IMR-90 (cell line): ENCODE measurements around the gene TMEM45B. TPM values are rescaled to one million over a fixed set of nuclear protein-coding genes. Genes with fewer than 3 reads are reported as not detected.

Source experiments
- ATAC-seq: fragments of 200-7000 bp; cut with Tn5 transposase; 2 replicates; pipeline ENCODE4 v1.9.1; 2020; ENCODE audit warnings: low read depth, mild to moderate bottlenecking, moderate library complexity
- BruUV-seq: library from RNA; stranded (reverse); fragments of 400-500 nt; replicated peaks from 2 replicates; lab custom pipeline; 2021; lab: Mats Ljungman, UMichigan
- CTCF ChIA-PET: fragments of 300-600 bp; formaldehyde crosslinking; extraction: SDS; loops from one replicate; lab custom pipeline; 2021; ENCODE audit warnings: antibody characterized with exemption; lab: Yijun Ruan, JAX
- POLR2A ChIA-PET: fragments of 300-600 bp; sonication (Branson Sonifier 250); formaldehyde crosslinking; loops from one replicate; lab custom pipeline; 2022; ENCODE audit warnings: antibody characterized with exemption; ENCODE audit not compliant: unreplicated experiment; lab: Charles Lee
- DNase-seq: peaks from one replicate; pipeline ENCODE4 v3.0.0; 2013
- H2AFZ ChIP-seq: replicated peaks from 2 replicates; pipeline ENCODE3; 2013; ENCODE audit warnings: low read length, mild to moderate bottlenecking; ENCODE audit not compliant: poor library complexity
- H2AK5ac ChIP-seq: 2 replicates; pipeline ENCODE4 v1.6.1; 2013; ENCODE audit warnings: low read depth, low read length, inconsistent platforms
- H2AK9ac ChIP-seq: replicated peaks from 2 replicates; pipeline ENCODE3; 2013; ENCODE audit warnings: mild to moderate bottlenecking, low read depth, low read length, moderate library complexity; ENCODE audit not compliant: poor library complexity
- H2BK120ac ChIP-seq: 2 replicates; pipeline ENCODE4 v1.6.1; 2013; ENCODE audit warnings: low read depth, low read length, inconsistent platforms
- H2BK15ac ChIP-seq: 3 replicates; pipeline ENCODE4 v1.6.1; 2013; ENCODE audit warnings: low read depth, low read length, inconsistent platforms
- H2BK20ac ChIP-seq: 2 replicates; pipeline ENCODE4 v1.6.1; 2013; ENCODE audit warnings: low read depth, mild to moderate bottlenecking, inconsistent platforms, low read length, moderate library complexity
- H2BK5ac ChIP-seq: 2 replicates; pipeline ENCODE4 v1.6.1; 2013; ENCODE audit warnings: mild to moderate bottlenecking, low read depth, low read length, inconsistent platforms; ENCODE audit not compliant: poor library complexity, severe bottlenecking
- H3K14ac ChIP-seq: replicated peaks from 2 replicates; pipeline ENCODE4 v1.6.1; 2013; ENCODE audit warnings: low read depth, low read length, inconsistent platforms
- H3K18ac ChIP-seq: 2 replicates; pipeline ENCODE4 v1.6.1; 2013; ENCODE audit warnings: low read depth, low read length, control low read depth
- H3K23ac ChIP-seq: 2 replicates; pipeline ENCODE4 v1.6.1; 2013; ENCODE audit warnings: low read depth, low read length, inconsistent platforms
- H3K27ac ChIP-seq: 2 replicates; pipeline ENCODE4 v1.5.1; 2013; ENCODE audit warnings: mild to moderate bottlenecking, control low read depth, low read length; ENCODE audit not compliant: insufficient read depth
- H3K27me3 ChIP-seq: 2 replicates; pipeline ENCODE4 v1.6.1; 2013; ENCODE audit warnings: low read length; ENCODE audit not compliant: control insufficient read depth, insufficient read depth
- H3K36me3 ChIP-seq: 2 replicates; pipeline ENCODE4 v1.6.1; 2013; ENCODE audit warnings: low read length, mixed read lengths; ENCODE audit not compliant: control insufficient read depth, insufficient read depth
- H3K4ac ChIP-seq: 2 replicates; pipeline ENCODE4 v1.6.1; 2013; ENCODE audit warnings: low read depth, low read length, inconsistent platforms
- H3K4me1 ChIP-seq: 2 replicates; pipeline ENCODE4 v1.6.1; 2013; ENCODE audit warnings: low read length, mixed read lengths; ENCODE audit not compliant: control insufficient read depth, insufficient read depth
- H3K4me2 ChIP-seq: 2 replicates; pipeline ENCODE4 v1.6.1; 2013; ENCODE audit warnings: low read depth, mild to moderate bottlenecking, control low read depth, low read length, moderate library complexity
- H3K4me3 ChIP-seq: 2 replicates; pipeline ENCODE4 v1.5.1; 2013; ENCODE audit warnings: low read depth, mild to moderate bottlenecking, control low read depth, low read length, moderate library complexity; ENCODE audit not compliant: insufficient read depth
- H3K56ac ChIP-seq: 2 replicates; pipeline ENCODE4 v1.6.1; 2013; ENCODE audit warnings: low read length, inconsistent platforms; ENCODE audit not compliant: insufficient read depth; ENCODE audit errors: extremely low read depth
- H3K79me1 ChIP-seq, 2 experiments: 2 replicates each; pipeline ENCODE4 v1.6.1; 2013; ENCODE audit warnings: low read length in 2 of 2, inconsistent platforms in 1 of 2, low read depth in 1 of 2
- H3K9ac ChIP-seq: 2 replicates; pipeline ENCODE4 v1.6.1; 2013; ENCODE audit warnings: low read depth, low read length, control low read depth
- H3K9me1 ChIP-seq: 2 replicates; pipeline ENCODE4 v1.6.1; 2013; ENCODE audit warnings: low read length, inconsistent platforms; ENCODE audit not compliant: insufficient read depth
- H3K9me3 ChIP-seq: 2 replicates; pipeline ENCODE4 v1.6.1; 2013; ENCODE audit warnings: low read length; ENCODE audit not compliant: control insufficient read depth, insufficient read depth
- H4K20me1 ChIP-seq: 2 replicates; pipeline ENCODE4 v1.6.1; 2013; ENCODE audit warnings: low read length, inconsistent platforms; ENCODE audit not compliant: insufficient read depth
- H4K5ac ChIP-seq: 2 replicates; pipeline ENCODE4 v1.6.1; 2013; ENCODE audit warnings: mild to moderate bottlenecking, low read depth, low read length, control low read depth
- H4K8ac ChIP-seq, 2 experiments: 2 replicates each; pipeline ENCODE4 v1.6.1; 2013; ENCODE audit warnings: low read depth in 2 of 2, low read length in 2 of 2, control low read depth in 1 of 2, inconsistent platforms in 1 of 2
- H4K91ac ChIP-seq: 2 replicates; pipeline ENCODE4 v1.6.1; 2013; ENCODE audit warnings: low read depth, low read length, inconsistent platforms; ENCODE audit not compliant: insufficient read depth
- BHLHE40 ChIP-seq: fragments of 150-350 bp; IDR thresholded peaks from 2 replicates; pipeline ENCODE4 v1.6.1; 2016; ENCODE audit warnings: mild to moderate bottlenecking, low read depth, low read length
- CEBPB ChIP-seq: IDR thresholded peaks from 2 replicates; pipeline ENCODE4 v1.6.1; 2012; ENCODE audit warnings: low read depth, low read length, improper control_type of control experiment
- CHD1 ChIP-seq: IDR thresholded peaks from 2 replicates; pipeline ENCODE4 v1.6.1; 2012; ENCODE audit warnings: low read depth, low read length, improper control_type of control experiment
- MAZ ChIP-seq: IDR thresholded peaks from 2 replicates; pipeline ENCODE4 v1.6.1; 2012; ENCODE audit warnings: low read depth, mild to moderate bottlenecking, low read length, improper control_type of control experiment, moderate library complexity, borderline replicate concordance
- MXI1 ChIP-seq: IDR thresholded peaks from 2 replicates; pipeline ENCODE4 v1.6.1; 2012; ENCODE audit warnings: low read depth, mild to moderate bottlenecking, low read length, moderate library complexity, borderline replicate concordance
- POLR2A ChIP-seq: IDR thresholded peaks from 2 replicates; pipeline ENCODE4 v1.6.1; 2012; ENCODE audit warnings: mild to moderate bottlenecking, low read depth, low read length
- RAD21 ChIP-seq: IDR thresholded peaks from 2 replicates; pipeline ENCODE4 v1.6.1; 2012; ENCODE audit warnings: low read length, improper control_type of control experiment
- RCOR1 ChIP-seq: IDR thresholded peaks from 2 replicates; pipeline ENCODE4 v1.6.1; 2012; ENCODE audit warnings: mild to moderate bottlenecking, low read length, improper control_type of control experiment; ENCODE audit not compliant: insufficient replicate concordance
- RFX5 ChIP-seq: IDR thresholded peaks from 2 replicates; pipeline ENCODE4 v1.8.0; 2012; ENCODE audit warnings: low read depth, mild to moderate bottlenecking, low read length, moderate library complexity
- SMC3 ChIP-seq: fragments of 150-350 bp; IDR thresholded peaks from 2 replicates; pipeline ENCODE4 v1.6.1; 2016; ENCODE audit warnings: low read depth, mild to moderate bottlenecking, antibody characterized with exemption, low read length, moderate library complexity
- WGBS, 2 experiments: methylation state at CpG; one replicate each; pipeline versions ENCODE4 v1.1.5 to v1.1.7; 2013; ENCODE audit warnings: missing lambda C conversion rate in 2 of 2; ENCODE audit not compliant: insufficient read length in 1 of 2; ENCODE audit errors: extremely low coverage in 2 of 2; 5-methylcytosine and 5-hydroxymethylcytosine counted together
- dilution Hi-C: fragments of 300-500 bp; cut with HindIII; formaldehyde crosslinking; loops from one replicate; pipeline ENCODE4 v1.14.3; 2018; ENCODE audit warnings: low sequenced_read_pairs; ENCODE audit not compliant: unreplicated experiment
- in situ Hi-C: fragments of 300-500 bp; cut with MboI; formaldehyde crosslinking; loops from 3 replicates; pipeline ENCODE4 v1.14.3; 2019; ENCODE audit warnings: low sequenced_read_pairs, inconsistent platforms, mixed read lengths
- intact Hi-C: fragments of 100-400 bp; cut with micrococcal nuclease; formaldehyde crosslinking; loops from 2 replicates; pipeline ENCODE4 v1.10.0; 2022
- polyA plus RNA-seq, 3 experiments: library from polyadenylated mRNA; depleted of rRNA; stranded (reverse); fragments of >200 nt; gene quantifications; 2 replicates each; pipeline ENCODE4 v1.2.3, GENCODE V29; 2012; ENCODE audit warnings: low replicate concordance in 1 of 3
- total RNA-seq: library from RNA; depleted of rRNA; stranded (reverse); fragments of >200 nt; gene quantifications from 2 replicates; pipeline ENCODE4 v1.2.3, GENCODE V29; 2012
- TF ChIP-seq, protein P1 (sequence below): conservative IDR thresholded peaks from 2 replicates; pipeline ENCODE4 v1.5.1; 2012; ENCODE audit warnings: mild to moderate bottlenecking, low read depth, low read length, improper control_type of control experiment
- TF ChIP-seq, protein P2 (sequence below): fragments of 150-350 bp; IDR thresholded peaks from 2 replicates; pipeline ENCODE4 v1.6.1; 2016; ENCODE audit warnings: low read depth, mild to moderate bottlenecking, low read length, moderate library complexity, borderline replicate concordance

Gene TMEM45B
- total and polyA plus RNA-seq, 2 of the 4 experiments (the other 2 are of a cell fraction): not detected

DNA sequence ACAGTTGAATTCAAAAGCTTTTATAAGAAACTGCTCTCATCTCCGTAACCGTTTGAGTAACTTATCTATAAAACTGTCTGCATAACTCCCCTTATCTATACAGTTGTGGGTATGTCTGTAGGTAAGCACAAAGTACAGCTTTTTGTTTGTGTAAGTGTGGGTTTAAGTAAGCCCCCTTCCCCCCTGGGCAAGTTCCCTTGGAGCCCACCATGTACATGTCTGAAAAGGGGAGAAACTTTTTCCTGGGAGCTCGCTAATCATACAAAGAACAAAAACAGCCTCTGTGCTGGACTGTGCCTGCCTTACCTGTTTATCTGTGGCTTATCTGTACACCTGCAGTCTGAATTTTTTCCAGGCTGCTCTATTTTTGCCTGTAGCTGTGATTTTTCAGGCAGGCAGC lies 36.3 kb upstream of the TMEM45B start:
- H3K4me3 ChIP-seq: no peak overlapping the region
- no peaks in the 10 kb centered on the region for H3K36me3 ChIP-seq
- H3K9ac ChIP-seq: no peak overlapping the region
- intact Hi-C loops: no loop called here
- H2BK20ac ChIP-seq: no peak overlapping the region
- no peaks in the 10 kb centered on the region for H3K4me1 ChIP-seq
- ChIA-PET CTCF (no interaction called here), POLR2A (no interaction called here)
- no peak overlapping the region for H3K27ac ChIP-seq
- no peak overlapping the region for H3K18ac ChIP-seq
- no peak overlapping the region for H2AFZ ChIP-seq
- H3K56ac ChIP-seq: no peak overlapping the region
- no TSS peak for BruUV-seq
- H2BK5ac ChIP-seq: no peak overlapping the region
- TF ChIP-seq, protein P1, sequence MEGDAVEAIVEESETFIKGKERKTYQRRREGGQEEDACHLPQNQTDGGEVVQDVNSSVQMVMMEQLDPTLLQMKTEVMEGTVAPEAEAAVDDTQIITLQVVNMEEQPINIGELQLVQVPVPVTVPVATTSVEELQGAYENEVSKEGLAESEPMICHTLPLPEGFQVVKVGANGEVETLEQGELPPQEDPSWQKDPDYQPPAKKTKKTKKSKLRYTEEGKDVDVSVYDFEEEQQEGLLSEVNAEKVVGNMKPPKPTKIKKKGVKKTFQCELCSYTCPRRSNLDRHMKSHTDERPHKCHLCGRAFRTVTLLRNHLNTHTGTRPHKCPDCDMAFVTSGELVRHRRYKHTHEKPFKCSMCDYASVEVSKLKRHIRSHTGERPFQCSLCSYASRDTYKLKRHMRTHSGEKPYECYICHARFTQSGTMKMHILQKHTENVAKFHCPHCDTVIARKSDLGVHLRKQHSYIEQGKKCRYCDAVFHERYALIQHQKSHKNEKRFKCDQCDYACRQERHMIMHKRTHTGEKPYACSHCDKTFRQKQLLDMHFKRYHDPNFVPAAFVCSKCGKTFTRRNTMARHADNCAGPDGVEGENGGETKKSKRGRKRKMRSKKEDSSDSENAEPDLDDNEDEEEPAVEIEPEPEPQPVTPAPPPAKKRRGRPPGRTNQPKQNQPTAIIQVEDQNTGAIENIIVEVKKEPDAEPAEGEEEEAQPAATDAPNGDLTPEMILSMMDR: no peak
- no peak for TF ChIP-seq CHD1
- no peak for TF ChIP-seq MAZ
- no peak for TF ChIP-seq POLR2A
- TF ChIP-seq RCOR1: no peak
- TF ChIP-seq MXI1: no peak
- no peak for TF ChIP-seq RFX5
- TF ChIP-seq, protein P2, sequence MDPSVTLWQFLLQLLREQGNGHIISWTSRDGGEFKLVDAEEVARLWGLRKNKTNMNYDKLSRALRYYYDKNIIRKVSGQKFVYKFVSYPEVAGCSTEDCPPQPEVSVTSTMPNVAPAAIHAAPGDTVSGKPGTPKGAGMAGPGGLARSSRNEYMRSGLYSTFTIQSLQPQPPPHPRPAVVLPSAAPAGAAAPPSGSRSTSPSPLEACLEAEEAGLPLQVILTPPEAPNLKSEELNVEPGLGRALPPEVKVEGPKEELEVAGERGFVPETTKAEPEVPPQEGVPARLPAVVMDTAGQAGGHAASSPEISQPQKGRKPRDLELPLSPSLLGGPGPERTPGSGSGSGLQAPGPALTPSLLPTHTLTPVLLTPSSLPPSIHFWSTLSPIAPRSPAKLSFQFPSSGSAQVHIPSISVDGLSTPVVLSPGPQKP: no peak
- TF ChIP-seq BHLHE40: no peak
- TF ChIP-seq RAD21: no peak
- TF ChIP-seq SMC3: no peak
- TF ChIP-seq CEBPB: no peak
- H2AK5ac ChIP-seq: no peak overlapping the region
- H3K9me1 ChIP-seq: no peaks in the 10 kb centered on the region
- peaks cover 4% of the 10 kb centered on the region for H3K27me3 ChIP-seq
- no peak overlapping the region for H3K14ac ChIP-seq
- H2AK9ac ChIP-seq: no peak overlapping the region
- no peak overlapping the region for H4K5ac ChIP-seq
- no peaks in the 10 kb centered on the region for H3K79me1 ChIP-seq
- H2BK15ac ChIP-seq: no peak overlapping the region
- no peak overlapping the region for H3K4ac ChIP-seq
- H4K20me1 ChIP-seq: no peaks in the 10 kb centered on the region
- DNase-seq: no peak
- H4K91ac ChIP-seq: no peak overlapping the region
- in situ Hi-C loops: no loop called here
- dilution Hi-C loops: no loop called here
- no peak overlapping the region for H4K8ac ChIP-seq
- H3K4me2 ChIP-seq: no peak overlapping the region
- no peak overlapping the region for H3K23ac ChIP-seq
- ATAC-seq: no peak
- H2BK120ac ChIP-seq: no peak overlapping the region
- H3K9me3 ChIP-seq: no peaks in the 10 kb centered on the region
- WGBS, 2 experiments: no CpG with 5 or more reads among the region's 3 CpGs
